Spleen (tissue), 13 donors: ENCODE data around the gene BPIFB1. TPM values are rescaled to one million over a fixed set of nuclear protein-coding genes. Genes with fewer than 3 reads are reported as not detected.

Source experiments
- DNase-seq: peaks from one replicate; pipeline ENCODE4 v3.0.0-alpha.2; 2020
- H3K27ac ChIP-seq, 8 donors: fragments of 200-600 bp; sonication (generic) in 7 of 8; 1 replicate in 4 of 8; 2 replicates in 4 of 8; pipeline versions ENCODE4 v1.5.0 to v1.8.0; 2016 to 2021; ENCODE audit warnings: inconsistent platforms in 4 of 8, mild to moderate bottlenecking in 4 of 8, moderate library complexity in 1 of 8
- H3K27me3 ChIP-seq, 7 donors: fragments of 200-600 bp; sonication (generic) in 6 of 7; replicated peaks in 1 of 7; 1 replicate in 4 of 7; 2 replicates in 3 of 7; pipeline versions ENCODE4 v1.5.0 to v1.8.0; 2016 to 2021; ENCODE audit warnings: inconsistent platforms in 3 of 7, mild to moderate bottlenecking in 1 of 7
- H3K36me3 ChIP-seq, 6 donors: fragments of 200-600 bp; sonication (generic) in 5 of 6; 1 replicate in 4 of 6; 2 replicates in 2 of 6; pipeline versions ENCODE4 v1.5.0 to v1.8.0; 2016 to 2021; ENCODE audit warnings: inconsistent platforms in 2 of 6
- H3K4me1 ChIP-seq, 6 donors: fragments of 200-600 bp; sonication (generic) in 5 of 6; 1 replicate in 3 of 6; 2 replicates in 3 of 6; pipeline versions ENCODE4 v1.5.0 to v1.8.0; 2016 to 2021; ENCODE audit warnings: inconsistent platforms in 3 of 6
- H3K4me3 ChIP-seq, 8 donors: fragments of 200-600 bp; sonication (generic) in 7 of 8; 1 replicate in 4 of 8; 2 replicates in 4 of 8; pipeline versions ENCODE4 v1.5.0 to v1.8.0; 2016 to 2021; ENCODE audit warnings: inconsistent platforms in 4 of 8, mild to moderate bottlenecking in 4 of 8, moderate library complexity in 2 of 8
- H3K9me3 ChIP-seq, 8 donors: fragments of 200-600 bp; sonication (generic) in 7 of 8; 1 replicate in 4 of 8; 2 replicates in 4 of 8; pipeline versions ENCODE4 v1.5.0 to v1.8.0; 2016 to 2021; ENCODE audit warnings: inconsistent platforms in 4 of 8
- CTCF ChIP-seq, 11 experiments: fragments of 200-600 bp in 7 of 11; fragments of 450-650 bp in 4 of 11; sonication (generic) in 4 of 11; IDR thresholded peaks in 8 of 11; conservative IDR thresholded peaks in 3 of 11; 1 replicate in 7 of 11; 2 replicates in 4 of 11; pipeline versions ENCODE4 v1.4.0 to v1.8.0; 2016 to 2021; ENCODE audit warnings: antibody characterized with exemption in 11 of 11, inconsistent platforms in 4 of 11, mild to moderate bottlenecking in 1 of 11
- POLR2A ChIP-seq, 3 donors: fragments of 450-650 bp; IDR thresholded peaks; one replicate each; pipeline ENCODE4 v1.5.1; 2017; ENCODE audit warnings: antibody characterized with exemption in 3 of 3, mild to moderate bottlenecking in 1 of 3
- POLR2AphosphoS5 ChIP-seq, 3 donors: sonication (generic); formaldehyde crosslinking; IDR thresholded peaks; one replicate each; pipeline ENCODE4 v1.5.1; 2017; ENCODE audit warnings: antibody characterized with exemption in 3 of 3
- WGBS, 5 donors: extraction: QIAGEN DNeasy Blood & Tissue Kit in 3 of 5; methylation state at CpG; one replicate each; pipeline versions ENCODE4 v1.1.5 to v1.1.7; 2013 to 2018; 5-methylcytosine and 5-hydroxymethylcytosine counted together
- intact Hi-C: fragments of 100-400 bp; cut with DNase I; formaldehyde crosslinking; loops from one replicate; pipeline ENCODE4 v1.15.0; 2023; ENCODE audit warnings: low total_unique reads
- long read RNA-seq, 2 donors: transcript quantifications; one replicate each; lab custom pipeline, GENCODE V29; 2026
- polyA plus RNA-seq, 3 donors: library from polyadenylated mRNA; stranded (reverse); fragments of 200-250 nt; gene quantifications; one replicate each; pipeline ENCODE4 v1.2.1, GENCODE V29; 2013
- total RNA-seq, 7 donors: library from RNA; depleted of rRNA in 3 of 7; stranded (reverse); fragments of >200 nt in 3 of 7; fragmentation: NEBNext Ultra II Directional in 4 of 7; extraction: Animal tissue kit (Norgen Biotek cat#: 25700) in 4 of 7; gene quantifications; one replicate each; pipeline versions ENCODE4 v1.1.0 to v1.2.1, GENCODE V29; 2016 to 2021
- donor health status: healthy with polysubstance abuse.
- donor health status: DM: no; HTN: no; CAD: no; lungs with moderate emphysema.
- donor health status: DM: no; HTN: no; CAD: no.
- donor health status: Bipolar disorder and iron deficiency.
- donor health status: healthy.
- donor health status: DM: no; HTN: no; CAD: no.
- donor health status: DM: yes; HTN: yes; CAD: no.

BPIFB1 gene
- not detected for total RNA-seq
- polyA plus RNA-seq = under 1 TPM in 2 of 3 donors, not detected in 1; 0.06 TPM
- long read RNA-seq, donor 1 = 0 reads
- long read RNA-seq, donor 2 = 0 reads

- no peak within 1 kb of the TSS for H3K4me3 ChIP-seq
- TF ChIP-seq CTCF (IDR thresholded peaks at IDR 0.05 in 8 of 11, conservative IDR thresholded peaks at IDR 0.05 in 3 of 11) (no peak), POLR2AphosphoS5 (IDR thresholded peaks at IDR 0.05) (no peak), POLR2A (IDR thresholded peaks at IDR 0.05) (no peak)
- peaks cover 0 to 51% (median 0%) of the 10 kb centered on the region in 7 donors for H3K27me3 ChIP-seq
- 80 to 88% (median 84%) methylated on average over 13 of the region's 13 CpGs for WGBS, 5 donors
- H3K4me1 ChIP-seq = no peaks in the 10 kb centered on the region
- no peak within 1 kb of the TSS for H3K27ac ChIP-seq
- DNase-seq = no peak
- intact Hi-C loops = no loop called here
- H3K36me3 ChIP-seq = no peaks in the 10 kb centered on the region
- no peaks in the 10 kb centered on the region for H3K9me3 ChIP-seq
These were observed at the start of gene BPIFB1 for GRCh38 chr20:33282991-33283555. TSS of gene BPIFB1 (plus strand) at chr20:33283214. CDS start at chr20:33286074, 2,860 bp downstream.

GRCh38 chr20:33234050-33234449, 49.0 kb upstream of the BPIFB1 start:
- no peak overlapping the region for H3K4me3 ChIP-seq
- H3K36me3 ChIP-seq = no peaks in the 10 kb centered on the region
- DNase-seq = no peak
- H3K27ac ChIP-seq = no peak overlapping the region
- peaks cover 0 to 77% (median 0%) of the 10 kb centered on the region in 7 donors for H3K27me3 ChIP-seq
- no peaks in the 10 kb centered on the region for H3K9me3 ChIP-seq
- intact Hi-C loops = no loop called here
- no peak for TF ChIP-seq POLR2A (IDR thresholded peaks at IDR 0.05)
- no peak for TF ChIP-seq POLR2AphosphoS5 (IDR thresholded peaks at IDR 0.05)
- no peak for TF ChIP-seq CTCF (IDR thresholded peaks at IDR 0.05 in 8 of 11, conservative IDR thresholded peaks at IDR 0.05 in 3 of 11)
- WGBS, 5 donors = 82 to 90% (median 90%) methylated on average over 2 of the region's 2 CpGs
- no peaks in the 10 kb centered on the region for H3K4me1 ChIP-seq

GRCh38 chr20:33235696-33236095, 47.3 kb upstream of the BPIFB1 start, which contains the start of gene BPIFA1:
TSS of gene BPIFA1 (plus strand) at chr20:33235996. CDS start at chr20:33237712, 1,716 bp downstream.
- intact Hi-C loops = no loop called here
- Histone ChIP-seq H3K4me1 (no peaks in the 10 kb centered on the region), H3K4me3 (no peak within 1 kb of the TSS), H3K27ac (no peak within 1 kb of the TSS), H3K27me3 (peaks cover 0 to 69% (median 0%) of the 10 kb centered on the region in 7 donors), H3K36me3 (no peaks in the 10 kb centered on the region), H3K9me3 (no peaks in the 10 kb centered on the region)
- WGBS, 5 donors = 59 to 73% (median 64%) methylated on average over 5 of the region's 5 CpGs
- TF ChIP-seq POLR2A (IDR thresholded peaks at IDR 0.05) = no peak
- no peak for TF ChIP-seq CTCF (IDR thresholded peaks at IDR 0.05 in 8 of 11, conservative IDR thresholded peaks at IDR 0.05 in 3 of 11)
- no peak for TF ChIP-seq POLR2AphosphoS5 (IDR thresholded peaks at IDR 0.05)
- DNase-seq = no peak

- no peaks in the 10 kb centered on the region for H3K9me3 ChIP-seq
- intact Hi-C loops = no loop called here
- no peaks in the 10 kb centered on the region for H3K36me3 ChIP-seq
- no peaks in the 10 kb centered on the region for H3K4me1 ChIP-seq
- peaks cover 0 to 67% (median 0%) of the 10 kb centered on the region in 7 donors for H3K27me3 ChIP-seq
- DNase-seq = no peak
- TF ChIP-seq POLR2AphosphoS5 (IDR thresholded peaks at IDR 0.05) (no peak), CTCF (IDR thresholded peaks at IDR 0.05 in 8 of 11, conservative IDR thresholded peaks at IDR 0.05 in 3 of 11) (no peak), POLR2A (IDR thresholded peaks at IDR 0.05) (no peak)
- H3K27ac ChIP-seq = no peak overlapping the region
- WGBS, 5 donors = 29 to 79% (median 67%) methylated on average over 1 of the region's 1 CpG
- no peak overlapping the region for H3K4me3 ChIP-seq
These were observed 46.7 kb upstream of the BPIFB1 start for GRCh38 chr20:33236351-33236750.
